Stimulated activated naive CD8-positive, alpha-beta T cell treated with anti-CD3 and anti-CD28 coated beads, Interleukin-15, Interleukin-2, amounts not matched to agents 100 U/mL and 50 U/mL, for 24 hours (primary cell): ENCODE data around the gene BID.
A peak's percentile ranks its signal among the peaks of the same experiment; 100 is the strongest.

ENCODE experiments used
- ATAC-seq: fragments of 150-1000 bp; cut with Tn5 transposase; one replicate; pipeline ENCODE4 v1.10.0; 2021
- DNase-seq: peaks from one replicate; pipeline ENCODE4 v3.0.0; 2021

BID gene

DNA sequence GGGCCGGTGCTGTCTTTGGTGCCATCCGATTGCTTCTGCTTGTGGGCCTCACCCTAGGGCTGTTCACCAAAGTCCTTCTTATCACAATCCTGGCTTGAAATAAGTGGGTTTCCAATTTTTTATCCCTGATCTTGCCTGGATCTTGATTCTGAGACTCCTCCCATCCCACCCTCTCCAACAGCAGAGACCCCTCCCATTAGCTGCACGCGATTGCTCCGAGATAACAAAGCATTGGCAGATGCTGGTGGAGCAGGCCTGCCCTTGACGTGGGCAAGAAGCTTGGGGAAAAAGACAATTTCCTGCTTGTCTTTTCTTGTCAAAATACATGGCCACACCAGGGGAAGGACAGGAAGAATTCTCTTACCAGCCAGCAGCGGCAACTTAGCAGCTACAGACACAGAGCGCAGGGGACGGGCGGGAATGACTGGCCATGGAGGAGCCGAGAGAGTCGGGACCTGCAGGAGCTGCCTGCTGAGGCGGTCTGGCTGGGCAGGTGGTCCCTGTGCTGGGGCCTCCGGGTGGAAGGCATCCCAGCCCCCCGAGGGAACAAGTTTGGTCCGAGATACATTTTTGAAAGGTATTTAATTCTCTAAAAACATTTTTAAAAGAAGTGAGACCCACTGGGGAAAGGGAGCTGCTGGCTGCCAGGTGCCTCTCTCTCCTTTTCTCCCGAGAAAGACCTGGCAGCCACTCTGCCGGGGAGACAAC lies 9.7 kb upstream of the BID start:
- DNase-seq: no peak
- ATAC-seq: no peak

DNA sequence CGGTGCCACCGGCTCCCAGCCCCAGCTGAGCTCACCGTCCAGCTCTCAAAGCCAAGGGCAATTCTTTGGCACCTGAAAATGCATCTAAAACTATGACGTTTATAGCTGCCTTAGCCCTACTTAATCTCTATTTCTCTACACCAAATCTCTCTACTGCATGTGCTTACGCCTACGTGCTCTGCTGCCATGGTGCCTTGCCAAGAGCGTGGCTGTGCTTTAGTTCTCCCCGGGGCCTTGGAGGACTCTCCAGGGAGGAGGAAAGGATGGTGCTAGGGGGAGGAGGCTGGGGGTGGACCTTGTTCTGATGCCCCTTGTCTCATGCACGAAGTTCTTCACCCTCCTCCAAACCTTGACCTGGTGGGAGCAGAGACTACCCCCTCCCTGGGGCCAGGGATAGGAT lies 9.0 kb upstream of the BID start:
- DNase-seq (no peak), ATAC-seq (no peak)

DNA sequence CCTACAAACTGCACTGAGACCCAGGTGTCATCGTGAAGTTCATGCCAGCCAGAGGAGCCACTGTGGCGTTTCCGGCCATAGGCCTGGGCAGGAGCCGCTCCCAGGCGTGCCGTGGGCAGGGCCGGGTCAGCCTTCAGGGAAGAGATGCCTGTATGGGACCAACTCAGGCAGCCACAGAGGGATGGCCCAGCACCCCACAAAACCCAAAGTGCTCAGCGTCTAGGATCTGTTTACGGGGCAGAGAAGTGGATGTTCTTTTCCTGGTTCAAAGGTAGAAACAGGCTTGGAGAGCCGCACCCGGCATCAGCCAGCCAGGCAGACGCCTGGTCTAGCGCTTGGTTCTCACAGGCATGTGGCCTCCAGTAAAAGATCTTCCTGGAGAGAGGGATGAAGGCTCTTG lies 8.4 kb upstream of the BID start:
- ATAC-seq (no peak), DNase-seq (no peak)

DNA sequence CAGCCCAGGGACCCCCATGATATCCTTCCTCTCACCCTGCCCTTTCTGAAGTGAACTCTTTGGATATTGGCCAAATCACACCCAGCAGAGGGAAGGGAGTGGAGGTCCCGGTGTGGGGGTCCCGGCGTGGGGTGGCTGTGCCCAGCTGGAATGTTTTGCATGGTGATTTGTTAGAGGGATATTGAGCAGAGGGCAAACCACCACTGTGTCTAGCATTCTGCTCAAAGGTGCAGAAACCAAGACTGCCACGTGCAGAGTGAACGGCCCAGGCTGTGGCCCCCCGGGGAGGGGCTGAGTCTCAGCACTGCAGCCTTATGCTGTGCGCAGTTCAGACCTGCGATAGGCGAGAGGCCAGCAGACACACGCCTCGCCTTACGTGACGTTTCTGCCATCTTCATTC lies 7.9 kb upstream of the BID start:
- DNase-seq (no peak), ATAC-seq (no peak)

DNA sequence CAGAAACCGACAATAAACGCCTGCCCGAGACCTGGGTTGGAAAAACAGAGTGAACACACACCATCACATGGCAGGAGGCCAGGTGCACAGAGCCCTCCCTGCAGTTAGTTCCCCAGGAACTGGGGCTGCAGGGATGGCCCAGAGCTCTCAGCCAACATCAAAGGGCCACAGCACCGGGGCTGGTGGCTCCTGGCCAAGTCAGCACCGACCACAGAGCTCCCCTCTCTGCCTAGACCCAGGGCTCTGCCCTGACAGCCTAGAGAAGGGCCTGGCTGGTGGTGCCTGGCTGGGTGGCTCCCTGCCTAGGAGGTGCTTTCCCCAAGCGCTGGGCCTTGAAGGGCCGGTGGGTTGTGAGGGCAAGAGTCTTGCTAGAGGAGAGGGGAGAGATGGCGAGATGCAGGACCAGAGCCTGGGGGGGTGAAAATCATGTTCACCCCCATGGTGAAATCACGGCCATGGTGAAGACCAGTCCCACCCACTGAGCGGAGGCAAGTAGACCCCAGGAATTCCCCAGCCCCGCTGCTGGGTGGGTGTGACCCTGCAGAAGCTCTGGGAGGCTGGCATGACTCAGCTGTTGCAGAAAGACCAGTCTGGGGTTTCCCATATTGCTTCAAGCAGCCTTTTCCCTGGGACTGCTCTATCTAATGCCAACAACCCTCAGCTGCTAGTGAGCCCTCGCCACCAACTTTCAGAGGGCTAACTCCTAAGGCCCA lies 7.2 kb upstream of the BID start:
- ATAC-seq (peak; percentile 75), DNase-seq (peak; percentile 74)

DNA sequence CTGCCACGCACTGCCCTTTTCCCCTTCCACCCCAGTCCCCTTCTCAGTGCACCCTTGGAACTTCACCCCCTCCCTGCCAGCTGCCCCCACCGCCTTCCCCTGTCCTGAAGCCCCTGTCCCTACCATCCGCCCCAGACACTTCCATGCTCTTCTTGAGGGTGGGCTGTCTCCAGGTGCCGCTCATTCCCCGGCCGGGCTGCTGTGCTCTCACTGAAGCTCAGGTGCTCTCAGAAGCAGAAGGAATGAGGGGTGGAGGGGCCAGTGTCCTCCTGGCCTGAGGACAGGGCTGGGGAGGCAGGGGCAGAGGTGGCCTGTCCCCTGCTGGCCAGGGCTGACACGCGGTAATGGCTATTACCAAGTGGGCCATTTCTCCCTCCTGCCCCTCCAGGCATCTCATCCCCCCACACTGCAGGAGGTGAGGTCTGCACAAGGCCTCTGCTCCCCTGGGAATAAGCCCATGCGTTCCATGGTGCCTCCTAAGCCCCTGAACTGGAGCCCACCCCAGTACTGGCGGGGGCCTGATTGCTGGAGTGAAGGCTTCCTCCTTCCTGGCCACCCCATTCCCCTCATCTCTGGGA lies 6.6 kb upstream of the BID start:
- ATAC-seq (no peak), DNase-seq (no peak)

DNA sequence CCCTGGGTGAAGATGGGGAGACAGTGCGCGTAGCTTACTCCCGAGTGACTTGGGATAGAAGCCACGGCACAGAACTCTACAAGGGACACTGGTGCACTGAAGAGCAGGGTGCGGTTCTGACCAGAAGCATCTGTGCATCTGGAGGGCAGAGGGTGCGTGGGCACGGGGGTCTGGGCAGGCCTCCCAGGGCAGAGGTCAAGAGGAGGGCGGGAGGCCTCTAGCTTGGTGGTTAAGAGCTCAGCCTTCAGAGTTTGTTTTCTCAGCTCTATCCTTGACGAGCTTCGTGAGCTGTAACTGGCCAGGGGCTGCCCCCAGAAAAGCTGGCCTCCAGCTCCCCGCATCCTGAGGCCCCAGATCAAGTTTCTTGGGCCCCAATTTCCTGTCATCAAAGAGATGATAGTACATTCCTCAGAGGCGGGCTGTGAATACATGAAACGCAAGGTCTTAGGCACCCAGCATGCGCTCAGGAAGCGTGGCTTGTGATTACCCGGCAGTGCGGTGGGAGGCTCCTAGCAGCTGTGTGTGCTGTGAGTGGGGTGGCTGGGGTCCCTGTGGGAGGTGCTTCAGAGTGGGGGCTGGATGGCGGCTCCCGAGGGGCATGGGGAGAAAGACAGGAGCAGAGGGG lies 6.0 kb upstream of the BID start:
- DNase-seq (no peak), ATAC-seq (no peak)

DNA sequence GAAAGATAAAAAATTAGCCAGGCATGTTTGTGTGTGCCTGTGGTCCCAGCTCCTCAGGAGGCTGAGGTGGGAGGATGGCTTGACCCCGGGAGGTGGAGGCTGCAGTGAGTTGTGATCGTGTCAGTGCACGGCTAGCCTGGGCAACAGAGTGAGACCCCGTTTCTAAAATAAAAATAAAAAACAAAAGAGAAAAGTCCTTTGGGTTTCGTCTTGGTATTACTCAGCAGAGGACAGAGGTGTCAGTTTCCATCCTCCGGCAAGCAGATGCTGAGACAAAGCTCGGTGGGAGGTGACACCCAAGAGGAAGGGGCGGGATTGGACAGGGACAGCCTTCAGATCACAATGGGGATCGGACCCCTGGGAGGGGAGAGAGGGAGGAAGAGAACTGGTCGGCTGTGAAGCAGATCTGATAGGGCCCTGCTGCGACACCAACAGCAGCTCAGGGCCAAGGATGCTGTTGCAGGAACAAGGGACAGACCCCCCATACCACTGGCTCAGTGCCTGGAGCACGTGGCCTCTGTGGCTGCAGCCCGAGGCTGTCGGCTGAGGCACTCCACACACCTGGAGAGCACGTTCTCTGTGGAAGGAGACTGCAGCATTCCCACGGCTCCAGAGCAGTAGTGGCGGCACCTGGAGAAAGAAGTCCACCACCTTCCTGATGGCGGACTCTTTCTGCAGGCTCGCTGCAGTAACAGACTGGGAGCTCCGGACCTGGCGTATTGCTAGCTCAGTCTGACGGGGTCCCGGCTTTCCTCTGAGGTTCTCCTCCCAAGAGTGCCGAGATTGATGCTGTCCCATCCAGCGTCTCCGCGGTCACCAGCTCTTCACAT lies 5.2 kb upstream of the BID start:
- ATAC-seq (no peak), DNase-seq (no peak)

DNA sequence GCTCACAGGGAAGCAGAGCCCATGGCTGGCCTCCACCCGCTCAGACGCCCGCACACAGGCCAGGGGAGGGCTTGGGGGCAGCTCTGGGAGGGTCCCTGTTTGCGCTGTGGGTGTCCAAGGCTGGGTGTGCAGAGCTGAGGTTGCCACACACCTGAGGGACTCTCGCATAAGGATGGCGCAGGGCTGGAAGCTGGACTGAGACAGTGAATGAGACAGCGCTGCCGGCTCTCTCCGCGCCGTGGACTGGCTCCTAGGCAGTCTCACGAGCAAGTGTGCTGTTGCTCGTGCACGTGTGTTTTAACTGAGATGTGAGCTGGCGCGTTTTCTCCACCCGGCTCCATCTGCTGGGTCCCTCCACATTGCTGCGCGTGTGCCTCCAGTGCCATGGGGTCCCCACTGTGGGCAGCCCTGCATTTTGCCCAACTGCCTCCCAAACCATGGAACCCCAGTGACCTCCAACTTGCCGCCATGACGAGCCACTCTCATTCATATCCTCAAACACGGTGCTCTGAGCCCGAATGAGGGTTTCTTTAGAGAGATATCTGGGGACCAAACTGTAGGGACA lies 4.2 kb upstream of the BID start:
- ATAC-seq (no peak), DNase-seq (no peak)

DNA sequence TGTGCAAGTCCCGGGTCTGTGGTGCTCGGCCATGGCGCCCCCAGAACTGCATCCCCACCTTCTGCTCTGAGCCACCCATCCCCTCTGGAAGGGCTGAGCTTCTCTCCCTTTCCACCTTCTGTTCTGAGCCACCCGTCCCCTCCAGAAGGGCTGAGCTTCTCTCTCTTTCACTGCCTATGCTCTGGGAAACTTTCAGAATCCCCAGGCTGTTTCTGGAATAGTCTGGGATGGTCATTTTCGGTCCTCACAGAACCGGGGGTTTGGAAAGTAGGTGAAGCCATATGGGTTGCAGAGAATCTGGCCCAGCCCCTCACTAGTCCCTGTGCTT lies 3.4 kb upstream of the BID start:
- ATAC-seq: no peak
- no peak for DNase-seq

DNA sequence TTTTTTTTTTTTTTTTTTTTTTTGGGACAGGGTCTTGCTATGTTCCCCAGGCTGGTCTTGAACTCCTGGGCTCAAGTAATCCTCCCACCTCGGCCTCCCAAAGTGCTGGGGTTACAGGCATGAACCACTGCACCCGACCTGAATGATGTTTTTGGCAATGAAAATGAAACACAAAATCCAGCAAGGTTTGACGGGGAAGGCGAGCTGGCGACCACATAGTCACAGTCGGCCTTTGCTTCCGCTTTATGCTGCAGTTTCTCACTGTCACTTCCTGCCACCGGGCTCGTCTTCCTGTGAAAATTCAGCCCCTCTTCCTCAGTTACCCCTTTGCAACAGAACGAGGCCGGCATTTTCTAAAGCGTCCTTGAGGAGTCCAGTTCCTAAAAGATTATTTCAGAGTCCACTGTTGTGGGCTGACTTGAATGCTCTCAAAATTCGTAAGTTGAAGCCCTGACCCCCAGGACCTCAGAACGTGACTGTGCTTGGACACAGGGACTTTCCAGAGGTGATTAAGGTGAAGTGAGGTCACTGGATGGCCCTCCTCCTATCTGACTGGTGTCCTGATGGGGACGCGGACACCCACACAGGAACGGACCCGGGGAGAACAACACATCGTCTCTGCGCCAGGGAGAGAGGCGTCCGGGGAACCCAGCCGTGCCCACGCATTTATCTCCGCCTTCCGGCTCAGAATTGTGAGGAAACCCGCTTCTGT lies 2.9 kb upstream of the BID start:
- DNase-seq (peak; percentile 74), ATAC-seq (peak; percentile 40)

DNA sequence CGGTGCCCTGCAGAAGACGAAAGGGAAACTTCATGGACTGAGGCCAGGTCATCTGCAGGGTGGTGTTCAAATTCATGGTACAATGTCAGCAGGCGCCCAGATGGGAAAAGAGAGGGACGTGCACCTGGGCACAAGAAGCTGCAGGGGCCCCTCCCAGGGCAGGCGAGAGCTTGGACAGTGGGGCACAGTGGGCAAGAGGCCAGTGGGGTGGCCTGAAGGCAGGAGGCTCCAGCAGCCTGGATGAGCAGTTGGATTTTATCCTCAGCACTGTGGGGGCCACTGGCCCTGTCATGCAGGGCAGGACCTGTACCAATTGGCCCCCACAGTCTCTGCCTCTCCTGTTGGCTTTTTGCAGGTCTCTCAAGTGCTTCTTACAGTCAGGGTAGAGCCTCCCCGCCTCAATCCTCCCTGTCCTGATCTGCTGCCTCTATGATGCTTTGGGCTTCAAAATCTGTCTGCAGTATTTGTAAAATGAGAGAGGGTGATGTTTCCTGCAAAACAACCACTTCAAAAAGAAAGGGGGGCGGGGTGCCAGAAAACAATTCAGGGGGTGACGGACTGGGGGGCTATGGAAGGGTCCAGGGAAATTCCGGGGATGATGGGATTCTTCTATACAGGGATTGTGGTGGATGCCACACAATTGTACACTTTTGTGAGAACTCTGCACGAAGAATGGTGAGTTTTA lies 1.7 kb upstream of the BID start:
- no peak for ATAC-seq
- DNase-seq: no peak

DNA sequence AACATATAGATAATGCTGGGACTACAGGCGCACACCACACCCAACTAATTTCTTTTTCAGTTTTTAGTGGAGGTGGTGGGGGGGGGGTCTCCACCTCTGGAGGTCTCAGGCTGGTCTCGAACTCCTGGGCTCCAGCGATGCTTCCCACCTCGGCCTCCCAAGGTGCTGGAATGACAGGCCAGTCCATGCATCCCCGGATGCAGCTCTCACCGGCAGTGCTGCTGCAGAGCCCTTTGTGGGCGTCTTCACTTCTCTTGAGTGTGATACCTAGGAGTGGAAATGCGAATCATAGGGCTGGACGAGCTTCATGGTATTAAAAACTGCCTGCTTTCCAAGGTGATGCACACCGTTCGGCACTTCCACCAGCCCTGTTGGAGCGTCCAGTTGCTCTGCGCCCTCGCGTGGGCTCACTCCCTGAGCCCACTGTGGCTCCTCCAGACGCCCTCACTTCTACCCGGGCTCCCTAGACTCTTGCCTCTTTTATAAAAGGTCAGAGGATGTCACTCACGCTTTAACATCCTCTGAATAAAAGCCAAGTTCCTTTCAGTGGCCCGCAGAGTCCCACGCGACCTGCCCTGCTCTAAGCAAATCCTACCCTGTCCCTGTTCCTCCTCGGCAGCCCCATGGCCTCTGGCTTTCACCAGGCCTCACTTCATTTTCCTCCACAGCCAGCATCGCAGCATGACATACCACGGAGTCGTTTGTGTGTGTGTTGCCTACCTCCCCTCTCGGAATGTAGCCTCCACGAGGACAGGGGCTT lies 837 bp upstream of the BID start:
- ATAC-seq: no peak
- DNase-seq: no peak

DNA sequence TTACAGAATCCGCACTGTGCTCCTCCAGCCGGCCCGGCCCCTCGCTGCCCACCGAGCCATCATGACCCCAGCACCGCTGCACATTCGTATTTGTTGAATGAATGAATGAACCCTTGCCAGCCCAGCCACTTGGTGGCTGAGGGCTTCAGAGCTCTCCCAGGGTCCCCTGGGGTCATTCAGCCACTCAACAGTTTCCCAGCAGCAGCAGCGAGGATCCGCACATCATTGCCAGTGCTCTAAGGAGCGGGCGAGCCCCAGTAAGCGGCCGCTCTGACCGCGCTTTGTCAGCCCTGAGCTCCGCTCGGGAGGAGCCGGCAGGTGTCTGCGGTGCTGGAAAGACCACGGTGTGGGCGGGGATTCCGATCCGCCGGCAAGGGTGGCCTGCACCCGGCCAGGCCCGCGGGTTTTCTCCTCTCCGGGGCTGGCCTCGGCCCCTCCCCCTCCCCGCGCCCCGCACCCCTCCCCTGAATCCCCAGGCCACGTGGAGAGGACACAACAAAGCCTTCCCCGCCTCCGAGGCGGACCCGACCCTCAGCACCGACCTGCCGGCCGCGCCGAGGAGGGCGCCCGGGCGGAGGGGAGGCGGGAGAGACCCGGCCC lies 563 bp downstream of the BID start:
- peak; percentile 82 for DNase-seq

DNA sequence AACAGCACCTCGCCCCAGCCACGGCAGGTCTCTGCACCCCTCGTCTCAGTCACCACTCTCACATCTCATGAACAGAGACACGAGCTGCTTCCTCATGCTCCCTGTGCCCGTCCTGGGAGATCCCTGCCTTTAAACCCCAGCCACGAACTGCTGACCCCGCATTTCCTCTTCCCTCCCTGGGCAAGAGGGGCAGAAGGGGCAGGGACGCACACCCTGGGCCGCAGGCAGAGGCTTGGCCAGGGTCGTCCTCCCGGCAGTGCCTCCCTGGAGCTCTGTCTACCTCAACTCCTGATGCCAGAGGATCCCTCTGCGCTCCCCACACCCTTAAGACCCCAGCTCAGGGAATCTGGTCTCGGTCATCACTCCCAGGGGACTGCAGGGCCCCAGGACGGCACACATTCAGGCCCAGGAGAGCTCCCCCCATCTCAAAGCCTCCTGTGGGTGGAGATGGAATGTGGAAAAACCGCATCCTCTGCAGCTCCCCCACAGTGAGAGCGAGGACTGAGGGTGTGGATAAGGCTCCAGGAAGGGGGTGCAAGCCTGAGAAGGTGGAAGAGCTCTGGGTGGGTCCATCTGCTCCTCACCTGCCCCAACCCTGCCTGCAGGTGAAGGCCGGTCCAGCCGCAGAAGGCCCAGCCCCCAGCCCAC lies 1.2 kb downstream of the BID start:
- ATAC-seq: no peak

More for the DNA sequence above, 563 bp downstream of the BID start:
- peak; percentile 66 for ATAC-seq

DNA sequence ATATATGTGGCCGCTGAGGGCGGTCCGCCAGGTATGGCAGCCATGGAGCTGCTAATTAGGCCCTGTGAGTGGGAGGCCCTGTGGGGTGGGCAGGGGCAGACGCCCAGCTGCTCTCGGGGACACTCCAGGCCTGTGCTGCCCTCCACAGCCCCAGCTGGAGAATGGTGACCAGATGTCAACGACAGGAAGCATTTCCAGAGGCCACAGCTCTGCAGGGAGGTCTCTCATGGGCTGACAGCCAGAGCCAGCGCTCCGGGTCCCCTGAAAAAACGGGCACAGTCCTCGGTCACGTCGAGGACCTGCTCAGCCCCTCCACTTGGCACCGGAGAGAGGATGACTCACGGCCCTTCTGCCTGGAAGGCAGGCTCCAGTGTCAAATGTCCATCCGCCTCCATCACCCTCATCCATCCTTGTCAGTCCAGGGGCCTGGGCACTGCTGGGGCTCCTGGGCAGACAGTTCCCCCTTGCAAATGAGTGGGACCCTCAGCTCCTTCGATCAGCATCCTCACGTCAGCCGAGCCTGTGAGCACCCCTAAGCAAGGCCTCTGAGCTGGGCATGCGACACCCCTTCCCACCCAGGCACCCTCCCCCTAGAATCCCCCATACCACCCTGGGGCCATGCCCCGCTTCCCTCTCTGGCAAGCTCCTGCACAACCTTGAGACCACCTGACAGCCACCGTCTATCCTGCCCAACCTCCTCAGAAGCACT lies 1.9 kb downstream of the BID start:
- no peak for ATAC-seq
- DNase-seq: no peak

More for the DNA sequence above, 1.2 kb downstream of the BID start:
- DNase-seq: no peak

DNA sequence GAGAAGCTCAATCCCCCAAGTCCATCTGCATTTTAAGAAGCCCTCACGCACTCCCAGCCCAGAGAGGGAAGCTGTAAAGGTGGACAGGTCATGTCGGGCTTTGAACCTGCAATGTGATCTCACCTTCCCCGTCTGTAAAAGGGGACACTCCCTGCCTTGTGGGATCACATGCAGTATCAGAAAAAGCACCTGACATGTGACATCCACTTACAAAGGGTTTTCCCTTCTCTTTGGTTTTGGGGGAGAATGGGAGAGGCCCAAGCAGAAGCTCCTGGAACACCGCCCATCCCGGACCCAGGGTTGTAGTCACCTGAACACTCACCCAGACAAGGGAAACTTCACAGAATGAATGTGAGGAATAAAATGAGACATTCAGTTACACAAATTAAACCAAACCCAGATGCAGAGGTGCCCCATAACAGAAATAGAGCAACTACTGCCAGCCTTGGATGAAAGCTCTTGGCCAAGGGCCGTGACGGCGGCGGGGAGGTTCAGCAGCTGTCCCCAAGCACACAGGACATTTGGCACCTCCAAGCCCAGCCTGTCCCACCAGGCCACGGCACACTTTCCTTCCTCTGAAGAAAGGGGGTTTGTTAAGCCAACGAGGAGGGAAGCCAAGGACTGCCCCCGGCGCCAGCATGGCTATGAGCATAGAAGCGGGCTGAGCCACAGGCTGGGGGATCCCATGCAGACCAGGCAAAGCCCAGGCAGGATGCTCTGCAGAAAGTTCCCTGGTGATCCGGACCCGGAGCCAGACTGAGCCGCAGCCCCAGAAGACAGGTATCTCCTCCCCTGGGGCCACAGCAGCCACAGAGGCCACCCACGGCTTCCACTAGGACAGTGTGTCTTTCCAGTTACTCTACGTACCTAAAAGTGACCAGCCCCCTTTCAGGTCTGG lies 3.8 kb downstream of the BID start:
- DNase-seq: no peak
- ATAC-seq: no peak
